HG03469 (cell line): ENCODE results near the gene STK24.

Source experiments
- ATAC-seq: cut with Tn5 transposase; IDR thresholded peaks from one replicate; pipeline ENCODE4 v1.9.1; 2021; ENCODE audit warnings: mild to moderate bottlenecking, moderate library complexity, moderate number of reproducible peaks; ENCODE audit not compliant: unreplicated experiment

Gene STK24

DNA sequence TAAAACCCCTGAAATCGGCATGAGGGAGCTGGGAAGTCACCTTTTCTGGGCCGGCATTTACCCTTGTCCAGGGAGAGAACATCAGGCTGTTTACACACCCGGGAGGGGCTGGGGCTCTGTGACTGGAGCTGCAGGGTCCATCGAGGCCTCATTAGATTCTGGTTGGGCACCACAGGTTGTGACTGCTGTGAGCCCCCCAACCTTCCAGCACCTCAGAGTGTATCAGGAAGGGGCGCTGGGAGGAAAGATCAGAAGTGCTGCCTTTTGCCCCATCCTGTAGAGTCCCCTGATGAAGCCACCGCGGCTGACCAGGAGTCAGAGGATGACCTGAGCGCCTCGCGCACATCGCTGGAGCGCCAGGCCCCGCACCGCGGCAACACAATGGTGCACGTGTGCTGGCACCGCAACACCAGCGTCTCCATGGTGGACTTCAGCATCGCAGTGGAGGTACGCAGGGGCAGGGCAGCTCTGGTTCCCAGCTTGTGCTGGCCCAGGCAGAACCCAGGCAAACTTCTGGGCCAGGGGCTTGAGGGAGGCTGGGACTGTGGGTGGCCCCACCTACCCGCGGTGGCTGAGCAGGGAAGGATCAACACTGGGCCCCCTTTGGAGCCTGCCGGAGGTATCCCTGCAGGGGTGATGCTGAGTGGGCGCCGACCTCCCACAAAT is 136.4 kb downstream of the STK24 start:
- no peak for ATAC-seq

DNA sequence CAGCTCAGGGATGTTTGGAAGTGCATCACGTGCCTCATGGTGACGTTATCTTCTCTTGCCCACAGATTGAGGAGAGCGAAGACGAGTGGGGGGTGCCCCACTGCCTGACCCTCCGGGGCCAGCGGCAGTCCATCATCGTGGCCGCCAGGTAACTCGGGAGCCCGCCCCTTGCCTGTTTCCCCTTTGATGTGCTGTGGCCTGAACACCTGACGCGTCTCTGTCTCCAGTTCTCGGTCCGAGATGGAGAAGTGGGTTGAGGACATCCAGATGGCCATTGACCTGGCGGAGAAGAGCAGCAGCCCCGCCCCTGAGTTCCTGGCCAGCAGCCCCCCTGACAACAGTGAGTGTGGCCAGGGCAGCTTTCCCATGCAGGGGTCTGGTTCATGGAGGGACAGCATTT is 137.0 kb downstream of the STK24 start:
- ATAC-seq = no peak

DNA sequence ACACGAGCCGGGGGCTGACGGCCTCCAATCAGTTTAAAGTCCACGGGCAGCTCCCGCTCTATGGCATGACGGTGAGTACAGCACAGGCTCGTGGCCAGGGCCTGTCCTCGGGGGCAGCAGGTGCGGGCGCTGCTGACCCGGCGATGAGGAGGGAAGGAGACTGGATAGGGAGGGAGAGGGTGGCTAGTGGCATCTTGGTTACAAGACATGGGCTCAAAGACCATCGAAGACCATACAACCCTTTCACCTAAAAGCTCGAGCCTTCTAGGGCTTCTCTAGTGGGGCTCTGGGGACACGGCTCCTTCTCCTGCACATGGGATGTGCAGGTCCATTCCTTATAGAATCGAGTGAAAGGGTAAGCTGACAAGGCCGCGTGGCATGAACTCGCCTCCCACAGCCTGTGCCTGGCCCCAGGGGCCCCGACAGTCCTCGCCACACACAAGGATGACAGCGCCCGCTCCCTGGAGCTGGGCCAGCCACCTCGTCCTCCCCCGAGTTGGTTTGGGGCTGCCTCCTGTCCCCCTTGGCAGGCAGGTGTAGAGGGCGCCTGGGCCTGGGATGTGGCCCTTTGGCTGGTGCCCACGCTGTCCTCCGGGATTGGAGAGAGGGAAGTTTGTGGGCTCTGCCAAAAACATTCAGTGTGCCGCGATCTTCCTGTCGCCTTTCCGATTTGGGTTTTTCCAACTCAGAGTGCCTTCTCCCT is 137.6 kb downstream of the STK24 start:
- ATAC-seq = no peak

DNA sequence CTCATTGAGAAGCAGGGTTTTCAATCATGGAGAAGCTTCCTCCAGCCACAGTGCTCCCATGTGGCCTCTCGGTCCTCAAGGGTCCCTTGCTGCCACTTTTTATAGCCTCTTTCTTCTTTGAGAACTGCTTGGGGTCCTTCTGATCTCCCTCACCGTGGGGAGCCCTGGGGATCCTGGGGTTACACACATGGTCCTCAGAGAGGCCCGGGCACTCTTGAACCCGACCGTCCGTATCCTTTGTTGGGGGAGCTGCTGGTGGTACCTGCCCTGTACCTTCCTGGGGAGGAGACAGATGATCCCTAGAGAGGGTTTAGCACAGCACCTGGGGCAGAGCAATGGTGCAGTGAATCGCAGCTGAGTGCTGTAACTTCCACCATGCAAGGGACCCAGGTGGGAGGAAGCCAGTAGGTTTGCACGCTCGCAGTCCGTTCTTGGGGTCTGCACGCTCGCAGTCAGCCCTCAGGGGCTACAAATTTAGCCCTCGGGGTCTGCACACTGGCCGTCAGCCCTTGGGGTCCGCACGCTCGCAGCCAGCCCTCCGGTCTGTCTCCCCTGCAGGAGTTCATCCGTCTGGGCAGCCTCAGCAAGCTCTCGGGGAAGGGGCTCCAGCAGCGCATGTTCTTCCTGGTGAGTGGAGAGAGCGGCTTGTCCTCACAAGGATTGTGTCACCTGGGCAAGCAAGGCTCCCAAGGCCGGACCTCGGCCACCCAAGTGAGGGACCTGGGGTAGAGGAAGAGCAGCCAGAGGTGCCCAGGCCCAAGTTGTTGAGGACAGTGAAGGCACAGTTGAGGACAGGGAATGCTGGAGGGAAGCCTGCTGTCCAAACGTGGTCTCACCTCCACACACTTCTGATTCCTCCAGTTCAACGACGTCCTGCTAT is 138.4 kb downstream of the STK24 start:
- no peak for ATAC-seq

DNA sequence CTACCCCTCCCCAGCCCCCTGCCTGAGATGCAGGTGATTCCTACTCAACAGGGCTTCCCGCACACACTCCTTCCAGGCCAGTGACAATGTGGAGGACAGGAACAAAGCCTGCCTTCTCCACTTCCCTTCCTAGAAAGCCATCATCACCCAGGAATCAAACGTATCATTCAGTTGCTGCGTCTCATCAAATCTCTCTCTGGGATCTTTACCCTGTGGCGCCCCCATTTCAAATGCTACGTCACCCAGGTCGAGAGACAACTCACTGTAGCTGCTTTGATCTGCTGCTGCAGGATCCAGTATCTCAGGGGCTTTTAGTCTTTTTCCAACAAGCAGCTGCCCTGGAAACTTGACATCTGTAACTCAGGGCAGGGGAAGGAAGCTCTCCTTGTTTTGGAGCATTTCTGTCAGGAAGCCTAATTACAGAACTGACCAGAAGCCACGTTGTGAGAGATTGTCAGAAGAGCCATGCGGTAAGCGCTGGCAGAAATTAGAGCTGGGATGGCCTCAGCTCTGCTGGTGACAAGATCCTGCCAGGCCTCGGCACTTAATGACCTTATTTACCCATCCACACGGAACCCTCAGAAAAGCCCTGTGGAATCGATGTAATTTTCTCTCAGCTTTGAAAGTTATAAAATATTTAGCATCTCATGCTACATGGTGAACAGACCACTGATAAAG is 140.5 kb downstream of the STK24 start:
- no peak for ATAC-seq

DNA sequence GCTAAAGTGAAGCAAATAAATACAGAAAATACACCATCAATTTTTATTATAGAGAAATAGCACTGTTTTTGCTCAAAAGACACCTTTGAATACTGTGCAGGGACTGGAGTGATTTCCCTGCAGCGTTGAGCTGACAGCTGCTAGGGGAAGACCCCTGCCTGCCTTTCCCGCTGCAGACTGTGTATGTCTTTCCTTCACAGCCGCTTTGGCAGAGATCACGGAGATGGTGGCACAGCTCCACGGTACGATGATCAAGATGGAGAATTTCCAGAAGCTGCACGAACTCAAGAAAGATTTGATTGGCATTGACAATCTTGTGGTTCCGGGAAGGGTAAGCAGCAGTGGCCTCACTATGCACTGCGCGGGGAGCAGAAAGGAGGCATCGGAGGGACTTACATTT is 141.5 kb downstream of the STK24 start:
- no peak for ATAC-seq

DNA sequence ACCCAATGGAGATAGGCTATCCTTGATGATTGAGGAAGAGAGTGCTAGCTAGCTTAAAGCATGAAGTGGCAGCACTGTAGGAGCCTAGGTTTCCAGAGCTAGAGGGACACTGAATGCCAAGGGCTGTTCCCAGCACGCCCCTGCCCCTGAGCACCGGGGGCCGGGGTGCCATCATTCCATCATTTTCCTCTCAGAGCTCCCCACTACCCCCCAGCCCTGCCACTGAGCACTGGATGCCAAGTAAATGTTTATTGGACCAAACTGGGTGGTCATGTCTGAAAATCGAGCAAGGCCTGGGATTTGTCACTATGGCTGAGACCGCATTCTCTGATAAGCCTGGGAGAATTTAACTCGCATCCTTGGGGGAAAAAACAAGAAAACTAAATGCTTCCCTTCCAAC is 142.8 kb downstream of the STK24 start:
- ATAC-seq = no peak

DNA sequence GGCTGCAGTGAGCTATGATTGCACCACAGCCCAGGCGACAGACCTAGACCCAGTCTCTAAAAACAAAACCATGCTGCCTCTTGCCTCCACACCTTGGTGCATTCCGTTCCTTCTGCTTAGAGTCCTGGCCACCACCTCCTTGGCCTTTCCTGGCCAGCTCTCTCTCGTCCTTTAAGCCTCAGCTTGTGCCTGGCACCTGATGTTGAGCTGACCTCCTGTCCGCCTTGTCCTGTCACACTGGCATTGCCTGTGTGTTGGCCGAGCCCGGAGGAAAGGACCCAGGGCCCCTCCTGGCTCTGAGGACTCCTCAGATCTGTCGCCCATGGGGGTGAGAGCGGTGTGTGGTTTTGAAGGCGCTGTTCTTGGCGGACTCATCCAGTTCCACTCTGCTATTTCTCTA is 143.3 kb downstream of the STK24 start:
- ATAC-seq = no peak

DNA sequence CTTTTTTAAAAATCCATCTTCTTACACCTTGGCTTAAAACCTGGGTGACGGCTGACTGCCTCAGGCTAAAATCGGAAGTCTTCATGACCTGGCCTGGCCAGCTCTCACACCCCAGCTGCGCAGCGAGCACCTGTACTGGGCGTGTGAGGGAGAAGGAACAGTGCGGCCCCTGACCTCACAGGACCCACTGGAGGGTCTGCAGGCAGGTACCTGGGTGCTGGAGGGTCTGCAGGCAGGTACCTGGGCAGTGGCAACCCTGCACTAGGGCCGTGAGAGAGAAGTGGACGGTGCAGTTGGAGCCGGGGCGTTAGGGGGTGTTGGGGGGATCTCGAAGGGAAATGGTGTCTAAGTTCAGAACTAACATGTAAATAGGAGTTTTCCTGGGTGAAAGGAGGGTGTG is 144.3 kb downstream of the STK24 start:
- ATAC-seq = no peak

DNA sequence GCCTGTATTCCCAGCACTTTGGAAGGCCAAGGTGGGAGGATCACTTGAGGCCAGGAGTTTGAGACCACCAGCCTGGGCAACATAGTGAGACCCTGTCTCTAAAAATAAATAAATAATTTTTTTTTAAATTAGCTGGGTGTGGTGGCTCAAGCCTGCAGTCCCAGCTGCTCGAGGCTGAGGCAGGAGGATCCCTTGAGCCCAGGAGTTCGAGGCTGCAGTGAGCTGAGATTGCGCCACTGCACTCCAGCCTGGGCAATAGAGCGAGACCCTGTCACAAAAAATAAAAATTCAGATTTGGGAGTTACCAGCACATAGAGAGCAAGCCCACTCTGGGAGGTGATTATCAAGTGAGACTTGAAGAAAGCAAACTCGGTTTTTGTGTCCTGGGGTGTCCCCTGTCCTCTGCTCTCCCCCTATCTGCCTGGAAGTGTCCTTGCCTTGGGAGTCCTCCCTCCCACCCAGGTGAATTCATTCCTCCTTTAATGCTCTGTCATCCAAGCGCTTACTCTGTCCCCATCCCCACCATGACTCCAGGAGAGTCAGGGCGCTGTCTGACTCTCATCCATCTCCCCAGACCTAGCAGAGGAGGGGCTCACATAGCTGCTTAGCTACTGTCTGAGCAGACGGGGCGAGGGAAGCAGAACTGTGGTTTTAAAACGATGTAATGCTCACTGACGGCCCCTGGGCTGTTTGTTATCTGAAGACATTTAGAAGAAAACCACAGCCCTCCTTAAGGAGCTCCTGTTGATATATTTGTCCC is 146.8 kb downstream of the STK24 start:
- ATAC-seq = no peak

DNA sequence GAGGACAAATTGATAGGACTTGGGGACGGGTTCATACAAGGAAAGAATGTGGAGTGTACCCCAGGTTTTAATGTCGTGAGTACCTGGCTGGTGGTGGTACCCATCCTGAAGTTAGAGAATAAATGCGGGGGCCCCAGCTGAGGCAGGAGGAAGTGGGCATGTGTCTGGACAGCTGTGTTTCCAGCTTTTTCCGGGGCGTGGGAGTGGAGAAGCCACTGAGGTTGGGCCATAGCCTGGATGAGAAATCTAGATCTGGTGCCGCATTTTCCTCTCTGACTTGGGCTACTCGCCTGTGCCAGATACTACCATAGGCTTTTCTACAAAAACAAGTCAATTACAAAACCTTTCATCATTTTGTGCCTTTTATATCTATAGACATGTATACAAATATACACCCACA is 147.4 kb downstream of the STK24 start:
- ATAC-seq = no peak

DNA sequence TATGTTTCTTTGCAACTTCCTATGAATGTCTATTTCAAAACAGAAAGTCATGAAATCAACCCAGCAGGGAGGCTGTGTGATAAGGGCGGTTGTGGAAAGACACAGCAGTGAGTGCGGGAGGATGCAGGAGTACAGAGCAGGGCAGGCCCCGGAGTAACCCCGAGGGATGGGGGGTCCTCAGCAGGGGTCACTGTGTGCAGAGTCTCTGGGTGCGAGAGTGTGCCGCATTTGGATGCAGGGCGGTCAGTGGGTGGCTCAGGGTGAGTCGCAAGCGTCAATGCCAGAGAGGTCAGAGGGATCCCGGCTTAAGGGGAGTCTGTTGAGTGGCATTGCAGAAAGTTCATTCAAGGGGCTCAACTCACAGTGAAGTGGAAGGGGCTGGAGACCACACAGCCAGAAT is 147.8 kb downstream of the STK24 start:
- ATAC-seq = no peak

DNA sequence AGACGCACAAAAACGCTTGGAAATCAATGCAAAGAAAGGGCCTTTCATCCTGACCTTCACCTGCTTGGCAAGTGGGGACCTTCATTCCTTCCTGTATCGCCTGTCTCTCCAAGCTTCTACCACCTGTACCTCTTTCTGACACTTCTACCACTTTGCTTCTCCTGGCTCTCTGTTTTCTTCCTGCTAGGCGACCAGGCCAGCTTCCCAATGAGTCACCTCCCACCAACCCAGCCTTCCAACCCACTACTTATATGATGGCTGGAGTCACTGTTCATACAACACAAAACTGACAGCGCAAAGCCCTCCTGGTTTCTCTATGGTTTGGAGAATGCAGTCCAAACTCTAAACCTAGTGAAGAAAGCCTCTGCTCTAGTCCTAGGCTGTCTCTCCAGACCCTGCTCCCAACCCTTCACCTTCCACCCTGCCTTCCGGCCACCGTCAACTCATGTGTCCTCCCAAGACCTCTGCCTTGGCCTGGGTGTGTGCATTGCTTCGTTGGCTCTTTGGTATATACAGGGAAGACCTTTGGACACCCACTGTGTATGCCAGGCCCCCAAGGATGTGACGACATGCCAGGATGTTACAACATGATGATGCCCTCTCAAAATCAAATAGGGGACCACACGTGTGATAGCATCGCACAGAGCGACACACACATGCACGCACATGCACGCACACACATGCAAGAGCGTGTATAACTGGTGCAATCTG is 148.5 kb downstream of the STK24 start:
- ATAC-seq = no peak

DNA sequence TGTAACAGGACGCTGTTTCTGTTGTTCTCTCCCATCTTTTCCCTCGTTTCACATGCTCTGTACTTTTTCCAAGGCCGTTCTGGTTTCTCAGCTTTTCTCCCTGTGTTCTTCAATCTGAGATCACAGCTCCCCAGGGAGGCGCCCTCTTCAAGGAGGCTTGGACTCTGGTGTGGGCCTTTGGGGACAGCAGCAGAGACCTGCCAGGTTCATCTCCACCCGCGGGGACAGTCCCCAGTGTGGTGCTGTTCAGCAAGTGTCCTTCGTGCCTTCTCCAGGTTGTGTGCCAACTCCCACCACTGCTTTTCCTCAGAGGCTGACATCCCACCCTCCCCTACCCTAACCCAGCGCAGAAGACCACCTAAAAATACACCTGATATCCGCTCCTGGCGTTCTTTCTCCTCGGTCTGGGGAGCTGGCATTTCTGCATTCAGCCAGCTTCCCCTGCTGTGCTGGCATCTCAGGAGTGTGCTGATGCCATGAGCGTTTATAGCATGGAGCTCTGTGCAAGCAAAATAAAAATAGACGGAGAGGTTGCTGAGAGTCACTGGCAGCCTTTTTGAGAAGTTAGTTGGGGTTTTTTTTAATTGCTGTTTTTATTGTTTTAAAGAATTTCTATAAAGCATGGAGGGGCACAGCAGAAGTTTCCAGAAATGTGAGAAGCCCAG is 149.4 kb downstream of the STK24 start:
- ATAC-seq = no peak

DNA sequence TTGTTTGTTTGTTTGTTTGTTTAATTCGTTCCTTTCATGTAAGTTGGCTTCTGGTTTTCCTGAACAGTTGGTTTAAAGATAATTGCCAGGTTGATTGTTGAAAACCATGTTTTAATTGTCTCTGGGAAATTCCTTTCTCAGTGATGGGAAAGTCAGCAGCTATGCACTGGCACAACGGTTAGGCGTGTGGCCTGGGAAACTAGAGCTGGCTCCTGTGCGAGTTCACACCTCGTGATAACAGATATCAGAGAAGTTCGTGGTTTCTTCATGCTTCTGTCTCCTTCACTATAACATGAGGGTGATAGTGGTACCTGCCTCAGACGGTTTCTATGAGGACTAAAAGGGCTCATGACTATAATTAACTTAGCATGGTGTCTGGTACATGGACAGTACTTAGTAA is 153.5 kb downstream of the STK24 start:
- ATAC-seq = no peak

DNA sequence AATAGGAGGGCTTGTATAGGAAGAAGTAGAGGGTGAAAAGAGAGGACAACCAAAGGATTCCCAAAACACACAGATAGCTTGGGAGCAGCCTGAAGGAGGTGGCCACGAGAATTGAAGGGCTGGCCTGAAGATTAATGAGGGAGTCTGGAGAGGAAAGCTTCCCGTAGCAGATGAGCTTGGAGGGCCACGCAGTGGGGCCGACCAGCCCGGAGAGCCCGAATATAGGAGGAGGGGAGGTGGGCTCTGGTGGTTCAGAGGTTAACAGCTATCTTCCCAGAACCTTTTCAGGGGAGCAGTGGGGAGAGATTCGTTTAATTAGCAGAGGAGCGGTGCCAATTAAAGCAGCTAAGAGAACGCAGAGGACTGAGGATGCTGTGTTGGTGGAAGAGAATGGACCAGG is 154.9 kb downstream of the STK24 start:
- no peak for ATAC-seq

DNA sequence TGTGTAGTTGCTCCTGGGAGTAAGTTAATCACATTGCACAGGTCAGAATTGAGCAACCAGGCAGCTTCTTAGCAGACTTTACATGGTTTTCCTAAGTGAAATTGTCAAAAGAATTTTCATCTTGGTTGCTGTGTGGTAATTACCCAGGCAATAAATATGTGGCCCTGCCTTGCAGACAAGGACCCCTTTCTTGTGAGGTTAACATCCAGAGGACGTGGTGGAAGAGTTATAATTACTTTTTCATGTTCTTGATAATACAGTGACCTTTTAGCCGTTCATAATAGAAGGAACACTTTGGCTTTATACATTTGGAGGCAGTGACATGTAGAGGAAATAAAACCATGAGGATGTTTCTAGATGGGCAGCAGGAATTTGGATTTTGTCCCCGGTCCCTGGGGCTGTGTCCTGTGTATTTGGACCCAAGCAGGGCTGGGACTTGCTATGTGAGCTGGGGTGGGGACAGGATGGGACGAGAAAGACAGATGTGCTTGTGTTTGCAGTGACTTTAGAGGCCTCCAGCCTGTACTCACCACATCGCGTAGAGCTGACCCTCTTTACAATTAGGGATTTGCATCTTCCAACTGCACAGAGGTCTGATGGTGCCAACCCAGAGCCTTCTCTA is 156.2 kb downstream of the STK24 start:
- no peak for ATAC-seq

DNA sequence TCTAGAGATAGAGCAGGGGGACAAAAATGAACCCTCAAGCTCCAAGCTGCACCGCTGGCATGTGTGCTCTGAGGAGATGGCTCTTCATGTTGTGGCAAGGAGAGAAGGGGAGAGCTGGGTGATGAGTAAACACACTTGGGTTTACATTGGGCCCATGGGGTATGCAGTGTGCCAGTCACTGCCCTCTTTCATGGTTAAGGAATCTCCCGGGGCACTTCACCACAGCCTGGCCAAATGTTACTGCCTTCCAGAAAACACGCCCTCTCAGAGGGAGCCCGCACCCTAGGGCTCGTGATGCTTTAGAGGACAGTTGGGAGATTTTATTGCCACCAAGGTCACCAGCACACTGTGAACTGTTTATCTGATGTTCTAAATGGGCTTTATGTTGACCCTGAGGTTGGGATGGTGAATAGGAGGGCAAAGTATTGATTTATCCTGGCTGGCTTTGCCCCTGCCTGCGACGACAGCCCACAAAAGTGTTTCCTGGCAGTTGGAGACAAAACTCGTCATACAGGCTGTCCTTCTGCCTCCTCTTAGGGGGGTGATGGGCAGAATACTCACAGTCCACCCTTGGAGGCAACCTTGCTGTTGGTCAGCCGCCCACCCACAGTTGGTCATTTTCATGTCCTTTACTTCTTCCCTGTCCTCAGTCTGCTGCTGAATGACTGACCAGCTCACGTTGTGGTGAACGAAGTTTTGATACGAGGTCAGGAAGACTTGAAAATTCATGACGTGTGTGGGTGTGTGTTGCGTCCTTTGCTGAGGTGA is 156.9 kb downstream of the STK24 start:
- no peak for ATAC-seq
